DMS79 treated with DMSO at 0.1 percent for 48 hours (cell line): ENCODE measurements around the gene IFI44L.

ENCODE experiments used
- DNase-seq: peaks from one replicate; lab custom pipeline; 2025; lab: John Stamatoyannopoulos, UW

Gene IFI44L

GRCh38 chr1:78688697-78689096, 68.4 kb downstream of the IFI44L start:
- no peak for DNase-seq

GRCh38 chr1:78690516-78690915, 70.3 kb downstream of the IFI44L start:
- DNase-seq: no peak

- no peak for DNase-seq
Observed at GRCh38 chr1:78691995-78692747, 71.9 kb downstream of the IFI44L start.
